PC-9 (cell line): Measurements from ENCODE around the gene KTI12. TPM values are rescaled to one million over a fixed set of nuclear protein-coding genes. Genes with fewer than 3 reads are reported as not detected.

Source experiments
- BruUV-seq: library from RNA; stranded (reverse); fragments of 400-500 nt; replicated peaks from 2 replicates; lab custom pipeline; 2021; lab: Mats Ljungman, UMichigan
- CTCF ChIA-PET: fragments of 300-600 bp; sonication (Branson Sonifier 250); formaldehyde crosslinking; loops from one replicate; lab custom pipeline; 2022; ENCODE audit warnings: antibody characterized with exemption; lab: Charles Lee
- POLR2A ChIA-PET: fragments of 300-600 bp; sonication (Branson Sonifier 250); formaldehyde crosslinking; loops from one replicate; lab custom pipeline; 2022; ENCODE audit warnings: antibody characterized with exemption; ENCODE audit not compliant: unreplicated experiment; lab: Charles Lee
- DNase-seq, 2 experiments: peaks; one replicate each; pipeline versions ENCODE4 v3.0.0 to v3.0.0-alpha.2; 2015 to 2022; ENCODE audit warnings: mixed read lengths in 1 of 2
- H2AFZ ChIP-seq: fragments of 200-600 bp; sonication (generic); 2 replicates; pipeline ENCODE4 v1.8.1; 2017; ENCODE audit warnings: antibody characterized with exemption
- H3F3A ChIP-seq: fragments of 200-600 bp; sonication (generic); 2 replicates; pipeline ENCODE4 v1.8.1; 2017; ENCODE audit warnings: antibody characterized with exemption, mild to moderate bottlenecking, low read depth; ENCODE audit not compliant: insufficient read depth
- H3K27ac ChIP-seq: fragments of 200-600 bp; sonication (generic); 2 replicates; pipeline ENCODE4 v1.6.1; 2016; ENCODE audit warnings: mixed run types
- H3K27me3 ChIP-seq: fragments of 200-600 bp; sonication (generic); 2 replicates; pipeline ENCODE4 v1.6.1; 2016; ENCODE audit warnings: low read depth, mixed run types; ENCODE audit not compliant: insufficient read depth
- H3K36me3 ChIP-seq: fragments of 200-600 bp; sonication (generic); 2 replicates; pipeline ENCODE4 v1.6.1; 2016; ENCODE audit warnings: low read depth, mixed run types
- H3K4me1 ChIP-seq: fragments of 200-600 bp; sonication (generic); replicated peaks from 2 replicates; pipeline ENCODE4 v1.6.1; 2016; ENCODE audit warnings: mixed run types; ENCODE audit not compliant: insufficient read depth
- H3K4me2 ChIP-seq: fragments of 200-600 bp; sonication (generic); 2 replicates; pipeline ENCODE4 v1.6.1; 2017; ENCODE audit warnings: mixed run types
- H3K4me3 ChIP-seq: fragments of 200-600 bp; sonication (generic); 2 replicates; pipeline ENCODE4 v1.6.1; 2016; ENCODE audit warnings: mixed run types
- H3K79me2 ChIP-seq: fragments of 200-600 bp; sonication (generic); 2 replicates; pipeline ENCODE4 v1.6.1; 2017; ENCODE audit warnings: low read depth, mixed run types
- H3K9me2 ChIP-seq: fragments of 200-600 bp; sonication (generic); 2 replicates; pipeline ENCODE4 v1.8.1; 2017; ENCODE audit warnings: mild to moderate bottlenecking; ENCODE audit not compliant: insufficient read depth
- H3K9me3 ChIP-seq: fragments of 200-600 bp; sonication (generic); 2 replicates; pipeline ENCODE4 v1.8.1; 2016; ENCODE audit warnings: low read depth; ENCODE audit not compliant: insufficient read depth
- H4K20me1 ChIP-seq: fragments of 200-600 bp; sonication (generic); 2 replicates; pipeline ENCODE4 v1.8.1; 2017; ENCODE audit not compliant: insufficient read depth
- CTCF ChIP-seq: fragments of 200-600 bp; sonication (generic); conservative IDR thresholded peaks from 2 replicates; pipeline ENCODE4 v1.6.1; 2017; ENCODE audit warnings: mixed run types, antibody characterized with exemption, mild to moderate bottlenecking, moderate library complexity
- EZH2 ChIP-seq: fragments of 200-600 bp; sonication (generic); IDR thresholded peaks from 2 replicates; pipeline ENCODE4 v1.8.0; 2017; ENCODE audit warnings: antibody characterized with exemption, low read depth
- intact Hi-C: fragments of 100-400 bp; cut with micrococcal nuclease; formaldehyde crosslinking; loops from one replicate; pipeline ENCODE4 v1.10.0; 2022; ENCODE audit not compliant: unreplicated experiment
- total RNA-seq: library from RNA; stranded (reverse); gene quantifications from 2 replicates; pipeline ENCODE4 v1.2.3, GENCODE V29; 2021

Gene KTI12
- total RNA-seq, 1 experiment from 2014 or later = 9.5 TPM

GRCh38 chr1:51986718-51987117 lies 46.9 kb downstream of the KTI12 start:
- H3K9me2 ChIP-seq = no peaks in the 10 kb centered on the region
- CTCF ChIA-PET = interaction anchor here (0.6 kb wide), 2 partner anchors 15 to 90 kb away, joined by 3 to 17 read pairs; no protein-coding TSS in a partner anchor
- TF ChIP-seq EZH2 = no peak
- TF ChIP-seq CTCF = no peak

GRCh38 chr1:51982161-51982560 lies 51.4 kb downstream of the KTI12 start:
- Histone ChIP-seq H3K27me3 (no peaks in the 10 kb centered on the region), H3K9me2 (no peaks in the 10 kb centered on the region), H3K79me2 (no peaks in the 10 kb centered on the region), H3F3A (peaks cover 10% of the 10 kb centered on the region), H3K4me2 (no peak overlapping the region), H3K4me1 (peaks cover 11% of the 10 kb centered on the region), H3K36me3 (no peaks in the 10 kb centered on the region), H3K27ac (no peak overlapping the region), H4K20me1 (no peaks in the 10 kb centered on the region), H2AFZ (no peak overlapping the region), H3K9me3 (no peaks in the 10 kb centered on the region), H3K4me3 (no peak overlapping the region)
- ChIA-PET POLR2A (no interaction called here), CTCF (no interaction called here)
- DNase-seq = no peak
- TF ChIP-seq EZH2 = no peak
- TF ChIP-seq CTCF = no peak
- BruUV-seq = no TSS peak
- intact Hi-C loops = no loop called here

More at GRCh38 chr1:51986718-51987117, 46.9 kb downstream of the KTI12 start:
- POLR2A ChIA-PET = no interaction called here
- H3K27me3 ChIP-seq = no peaks in the 10 kb centered on the region
- no peak overlapping the region for H3K27ac ChIP-seq
- H3K4me1 ChIP-seq = no peaks in the 10 kb centered on the region
- no peaks in the 10 kb centered on the region for H3K9me3 ChIP-seq
- H3K4me2 ChIP-seq = no peak overlapping the region
- H3F3A ChIP-seq = no peaks in the 10 kb centered on the region
- H3K79me2 ChIP-seq = no peaks in the 10 kb centered on the region
- no peaks in the 10 kb centered on the region for H3K36me3 ChIP-seq
- H2AFZ ChIP-seq = no peak overlapping the region
- intact Hi-C loops = no loop called here
- no peak overlapping the region for H3K4me3 ChIP-seq
- no peaks in the 10 kb centered on the region for H4K20me1 ChIP-seq
- BruUV-seq = no TSS peak
- no peak for DNase-seq

Other genes starting within 250 kb of the KTI12 start
- gene NRDC, start 155.1 kb downstream of the KTI12 start, total RNA-seq = 217 and 219 TPM in 2 replicates
- 2.4 and 2.6 TPM in 2 replicates for gene RAB3B, start 43.1 kb downstream of the KTI12 start, total RNA-seq
- gene TXNDC12, start 21.4 kb upstream of the KTI12 start, total RNA-seq = 61.3 and 77.3 TPM in 2 replicates
- 47.0 and 48.6 TPM in 2 replicates for gene BTF3L4, start 22.5 kb upstream of the KTI12 start, total RNA-seq
- gene ZFYVE9, start 108.3 kb upstream of the KTI12 start, total RNA-seq = 20.0 and 20.7 TPM in 2 replicates